Keratinocyte (primary cell): Measurements from ENCODE around the gene PIGQ. TPM values are rescaled to one million over a fixed set of nuclear protein-coding genes. Genes with fewer than 3 reads are reported as not detected.
A peak's percentile ranks its signal among the peaks of the same experiment; 100 is the strongest.

Source experiments
- DNase-seq: peaks from one replicate; pipeline ENCODE4 v3.0.0-alpha.2; 2011; ENCODE audit warnings: low read depth, missing footprints, low spot score
- FAIRE-seq: peaks from 2 replicates; lab custom pipeline; 2011; peaks lifted over from hg19 to GRCh38; lab: Jason Lieb, UNC
- H2AFZ ChIP-seq: 2 replicates; pipeline ENCODE4 v1.6.0; 2012; ENCODE audit warnings: low read length, control low read depth, inconsistent platforms; ENCODE audit not compliant: control insufficient read depth
- H3K27ac ChIP-seq: 2 replicates; pipeline ENCODE4 v1.5.1; 2011; ENCODE audit warnings: low read length; ENCODE audit not compliant: control insufficient read depth, insufficient read depth
- H3K27me3 ChIP-seq: 3 replicates; pipeline ENCODE4 v1.6.0; 2011; ENCODE audit warnings: low read length; ENCODE audit not compliant: control insufficient read depth, insufficient read depth; ENCODE audit errors: extremely low read depth
- H3K36me3 ChIP-seq, 2 experiments: 2 replicates in 1 of 2; 3 replicates in 1 of 2; pipeline ENCODE4 v1.5.1; 2011; ENCODE audit warnings: low read length in 2 of 2, mild to moderate bottlenecking in 1 of 2; ENCODE audit not compliant: control insufficient read depth in 2 of 2, insufficient read depth in 2 of 2; ENCODE audit errors: extremely low read depth in 1 of 2
- H3K4me1 ChIP-seq: 3 replicates; pipeline ENCODE4 v1.5.1; 2011; ENCODE audit warnings: low read length; ENCODE audit not compliant: control insufficient read depth, insufficient read depth; ENCODE audit errors: extremely low read depth
- H3K4me2 ChIP-seq: 3 replicates; pipeline ENCODE4 v1.6.0; 2011; ENCODE audit warnings: low read depth, low read length; ENCODE audit not compliant: control insufficient read depth, insufficient read depth; ENCODE audit errors: extremely low read depth
- H3K4me3 ChIP-seq, 3 experiments: fragments of 200-600 bp in 1 of 3; sonication (generic) in 1 of 3; 2 replicates in 2 of 3; 3 replicates in 1 of 3; pipeline ENCODE4 v1.5.1; 2011 to 2016; ENCODE audit warnings: low read length in 3 of 3, mild to moderate bottlenecking in 3 of 3, control low read depth in 2 of 3, inconsistent platforms in 1 of 3, low read depth in 1 of 3, mixed read lengths in 1 of 3, mixed run types in 1 of 3, moderate library complexity in 1 of 3; ENCODE audit not compliant: control insufficient read depth in 2 of 3, insufficient read depth in 2 of 3; ENCODE audit errors: extremely low read depth in 1 of 3
- H3K79me2 ChIP-seq: 2 replicates; pipeline ENCODE4 v1.6.0; 2012; ENCODE audit warnings: low read length; ENCODE audit not compliant: control insufficient read depth, insufficient read depth
- H3K9ac ChIP-seq: 3 replicates; pipeline ENCODE4 v1.6.0; 2011; ENCODE audit warnings: low read length; ENCODE audit not compliant: control insufficient read depth, insufficient read depth; ENCODE audit errors: extremely low read depth
- H3K9me1 ChIP-seq: 3 replicates; pipeline ENCODE4 v1.6.0; 2011; ENCODE audit warnings: low read length; ENCODE audit not compliant: control insufficient read depth, insufficient read depth; ENCODE audit errors: extremely low read depth
- H3K9me3 ChIP-seq: 2 replicates; pipeline ENCODE4 v1.5.1; 2012; ENCODE audit warnings: low read depth, low read length; ENCODE audit not compliant: control insufficient read depth
- H4K20me1 ChIP-seq: 3 replicates; pipeline ENCODE4 v1.6.0; 2011; ENCODE audit warnings: low read length; ENCODE audit not compliant: control insufficient read depth, insufficient read depth; ENCODE audit errors: extremely low read depth
- CTCF ChIP-seq, 3 experiments: IDR thresholded peaks in 1 of 3; conservative IDR thresholded peaks in 1 of 3; optimal IDR thresholded peaks in 1 of 3; 2 replicates in 2 of 3; 3 replicates in 1 of 3; pipeline versions ENCODE3 to v1.5.1; 2011; ENCODE audit warnings: low read length in 3 of 3, mild to moderate bottlenecking in 3 of 3, moderate library complexity in 2 of 3, control low read depth in 1 of 3, inconsistent platforms in 1 of 3; ENCODE audit not compliant: insufficient read depth in 2 of 3; ENCODE audit errors: extremely low read depth in 1 of 3
- EZH2 ChIP-seq: IDR thresholded peaks from one replicate; pipeline ENCODE4 v1.6.1; 2012; ENCODE audit warnings: inconsistent platforms, mild to moderate bottlenecking, low read length, moderate library complexity
- dilution Hi-C: fragments of 300-500 bp; cut with MboI; formaldehyde crosslinking; loops from one replicate; pipeline ENCODE4 v1.7.0; 2020; ENCODE audit warnings: low sequenced_read_pairs; ENCODE audit not compliant: extremely low pct_ligation_motif_present
- polyA plus RNA-seq, 5 experiments: library from polyadenylated mRNA; depleted of rRNA in 3 of 5; stranded (reverse) in 3 of 5; stranded (forward) in 1 of 5; unstranded in 1 of 5; fragments of >200 nt; gene quantifications; 1 replicate in 1 of 5; 2 replicates in 3 of 5; 3 replicates in 1 of 5; pipeline versions ENCODE4 v1.2.1 to v1.2.3, GENCODE V29; 2011 to 2012; ENCODE audit warnings: missing spikeins in 2 of 5, low read depth in 1 of 5, low replicate concordance in 1 of 5

Gene PIGQ
- polyA plus RNA-seq, 1 donor (not counting 4 experiments of a cell fraction or from before 2014, with no cell fraction given) = 11.2 TPM

- dilution Hi-C loops = no loop called here
Observed at GRCh38 chr16:609984-610383, 40.2 kb downstream of the PIGQ start.

GRCh38 chr16:610513-611381 is 41.0 kb downstream of the PIGQ start:
- TF ChIP-seq EZH2 (no peak), CTCF (optimal IDR thresholded peaks at IDR 0.05 in 1 of 3, IDR thresholded peaks at IDR 0.05 in 1 of 3, conservative IDR thresholded peaks at IDR 0.05 in 1 of 3; ENCODE audit: extremely low read depth in 1 of 3, insufficient read depth in 2 of 3, low read length in 3 of 3) (peak; percentile 88 to 97 (median 90))
- dilution Hi-C loops = no loop called here
- Histone ChIP-seq H3K36me3 (peaks cover 0 to 3% of the 10 kb centered on the region in 2 experiments), H3K9ac (peak overlapping the region; percentile 6), H3K27ac (no peak overlapping the region), H3K4me2 (no peak overlapping the region), H3K9me1 (no peaks in the 10 kb centered on the region), H3K4me1 (peaks cover 3% of the 10 kb centered on the region), H3K4me3 (no peak overlapping the region), H3K79me2 (peaks cover under 1% of the 10 kb centered on the region), H4K20me1 (peaks cover 4% of the 10 kb centered on the region), H3K9me3 (no peaks in the 10 kb centered on the region), H3K27me3 (no peaks in the 10 kb centered on the region), H2AFZ (no peak overlapping the region)
- peak; percentile 61 for DNase-seq
- peak; percentile 59 for FAIRE-seq

More at GRCh38 chr16:609984-610383, 40.2 kb downstream of the PIGQ start:
- no peak overlapping the region for H3K4me2 ChIP-seq
- peaks cover 7% of the 10 kb centered on the region for H3K79me2 ChIP-seq
- no peaks in the 10 kb centered on the region for H3K9me3 ChIP-seq
- FAIRE-seq = no peak
- peaks cover 0 to 3% of the 10 kb centered on the region in 2 experiments for H3K36me3 ChIP-seq
- TF ChIP-seq EZH2 (no peak), CTCF (optimal IDR thresholded peaks at IDR 0.05 in 1 of 3, IDR thresholded peaks at IDR 0.05 in 1 of 3, conservative IDR thresholded peaks at IDR 0.05 in 1 of 3; ENCODE audit: extremely low read depth in 1 of 3, insufficient read depth in 2 of 3, low read length in 3 of 3) (no peak)
- H3K27ac ChIP-seq = no peak overlapping the region
- H3K4me1 ChIP-seq = peaks cover 3% of the 10 kb centered on the region
- no peak overlapping the region for H3K4me3 ChIP-seq
- H3K27me3 ChIP-seq = no peaks in the 10 kb centered on the region
- no peak for DNase-seq
- no peak overlapping the region for H2AFZ ChIP-seq
- no peak overlapping the region for H3K9ac ChIP-seq
- H4K20me1 ChIP-seq = peaks cover 4% of the 10 kb centered on the region
- H3K9me1 ChIP-seq = no peaks in the 10 kb centered on the region
